ENCODE results near the gene APP.

Gene APP

GRCh38 chr21:26171258-26172100 is 909 bp upstream of the APP start:
- Mint-ChIP-seq H3K4me1 (peaks cover 18% of the 10 kb centered on the region), H3K36me3 (ENCODE audit: low read depth) (peaks cover 8% of the 10 kb centered on the region), H3K9me3 (no peaks in the 10 kb centered on the region), H3K27ac (no peak overlapping the region), H3K27me3 (peaks cover 16% of the 10 kb centered on the region), H3K4me3 (peak overlapping the region; percentile 87)
- DNase-seq (no peak), ATAC-seq (no peak)

GRCh38 chr21:26169611-26170470 is 729 bp downstream of the APP start:
- ATAC-seq = peak; percentile 29
- Mint-ChIP-seq H3K4me1 (peaks cover 18% of the 10 kb centered on the region), H3K36me3 (ENCODE audit: low read depth) (peaks cover 8% of the 10 kb centered on the region), H3K27ac (peak overlapping the region; percentile 54), H3K27me3 (peaks cover 16% of the 10 kb centered on the region), H3K4me3 (peak overlapping the region; percentile 87), H3K9me3 (no peaks in the 10 kb centered on the region)
- peak; percentile 51 for DNase-seq

- Mint-ChIP-seq H3K27me3 (peaks cover 16% of the 10 kb centered on the region), H3K4me1 (peaks cover 12% of the 10 kb centered on the region), H3K27ac (no peak overlapping the region), H3K36me3 (ENCODE audit: low read depth) (peaks cover 8% of the 10 kb centered on the region), H3K4me3 (peak overlapping the region; percentile 87), H3K9me3 (no peaks in the 10 kb centered on the region)
- ATAC-seq (peak; percentile 31), DNase-seq (peak; percentile 25)
These were observed 1.4 kb downstream of the APP start for GRCh38 chr21:26169061-26169610.

- H3K27ac Mint-ChIP-seq = no peak overlapping the region
These were observed 2.2 kb downstream of the APP start for GRCh38 chr21:26168371-26168770.

GRCh38 chr21:26167593-26167992 is 3.0 kb downstream of the APP start:
- H3K4me1 Mint-ChIP-seq = peaks cover 12% of the 10 kb centered on the region
- no peak for ATAC-seq

More at GRCh38 chr21:26168371-26168770, 2.2 kb downstream of the APP start:
- Mint-ChIP-seq H3K4me1 (peaks cover 12% of the 10 kb centered on the region), H3K4me3 (no peak overlapping the region), H3K36me3 (ENCODE audit: low read depth) (peaks cover 8% of the 10 kb centered on the region), H3K9me3 (no peaks in the 10 kb centered on the region), H3K27me3 (peaks cover 16% of the 10 kb centered on the region)
- DNase-seq = no peak
- ATAC-seq = no peak

GRCh38 chr21:26165331-26165730 is 5.2 kb downstream of the APP start:
- Mint-ChIP-seq H3K4me3 (no peak overlapping the region), H3K9me3 (no peaks in the 10 kb centered on the region), H3K27ac (no peak overlapping the region), H3K36me3 (ENCODE audit: low read depth) (peaks cover 8% of the 10 kb centered on the region), H3K27me3 (peaks cover 6% of the 10 kb centered on the region), H3K4me1 (peaks cover 5% of the 10 kb centered on the region)
- ATAC-seq = no peak
- no peak for DNase-seq

More at GRCh38 chr21:26167593-26167992, 3.0 kb downstream of the APP start:
- DNase-seq = no peak
- no peaks in the 10 kb centered on the region for H3K9me3 Mint-ChIP-seq
- H3K4me3 Mint-ChIP-seq = no peak overlapping the region
- peaks cover 8% of the 10 kb centered on the region for H3K36me3 Mint-ChIP-seq (ENCODE audit: low read depth)
- H3K27ac Mint-ChIP-seq = no peak overlapping the region
- H3K27me3 Mint-ChIP-seq = peaks cover 16% of the 10 kb centered on the region

GRCh38 chr21:26164311-26164710 is 6.3 kb downstream of the APP start:
- ATAC-seq = no peak
- no peak for DNase-seq
- no peak overlapping the region for H3K4me3 Mint-ChIP-seq
- H3K27me3 Mint-ChIP-seq = peaks cover 6% of the 10 kb centered on the region
- H3K36me3 Mint-ChIP-seq (ENCODE audit: low read depth) = peaks cover 8% of the 10 kb centered on the region
- H3K4me1 Mint-ChIP-seq = peaks cover 5% of the 10 kb centered on the region
- no peak overlapping the region for H3K27ac Mint-ChIP-seq
- H3K9me3 Mint-ChIP-seq = no peaks in the 10 kb centered on the region

- Mint-ChIP-seq H3K9me3 (no peaks in the 10 kb centered on the region), H3K27ac (no peak overlapping the region)
- ATAC-seq = no peak
These were observed 8.5 kb downstream of the APP start for GRCh38 chr21:26162081-26162480.

GRCh38 chr21:26159869-26160268 is 10.7 kb downstream of the APP start:
- ATAC-seq (no peak), DNase-seq (no peak)
- Mint-ChIP-seq H3K4me1 (peaks cover 8% of the 10 kb centered on the region), H3K36me3 (ENCODE audit: low read depth) (no peaks in the 10 kb centered on the region), H3K4me3 (no peak overlapping the region), H3K27me3 (no peaks in the 10 kb centered on the region), H3K27ac (no peak overlapping the region), H3K9me3 (no peaks in the 10 kb centered on the region)

More at GRCh38 chr21:26162081-26162480, 8.5 kb downstream of the APP start:
- no peak for DNase-seq
- Mint-ChIP-seq H3K27me3 (no peaks in the 10 kb centered on the region), H3K4me3 (no peak overlapping the region), H3K4me1 (peaks cover 8% of the 10 kb centered on the region), H3K36me3 (ENCODE audit: low read depth) (no peaks in the 10 kb centered on the region)

GRCh38 chr21:26157801-26158200 is 12.8 kb downstream of the APP start:
- no peaks in the 10 kb centered on the region for H3K9me3 Mint-ChIP-seq
- no peak overlapping the region for H3K4me3 Mint-ChIP-seq
- no peak for ATAC-seq
- H3K27me3 Mint-ChIP-seq = no peaks in the 10 kb centered on the region
- no peak overlapping the region for H3K27ac Mint-ChIP-seq
- no peak for DNase-seq
- peaks cover 8% of the 10 kb centered on the region for H3K4me1 Mint-ChIP-seq
- peaks cover under 1% of the 10 kb centered on the region for H3K36me3 Mint-ChIP-seq (ENCODE audit: low read depth)

- no peaks in the 10 kb centered on the region for H3K27me3 Mint-ChIP-seq
- H3K4me3 Mint-ChIP-seq = no peak overlapping the region
- no peak for DNase-seq
- H3K36me3 Mint-ChIP-seq (ENCODE audit: low read depth) = peaks cover 4% of the 10 kb centered on the region
- peaks cover 8% of the 10 kb centered on the region for H3K4me1 Mint-ChIP-seq
- no peak for ATAC-seq
- H3K27ac Mint-ChIP-seq = no peak overlapping the region
- no peaks in the 10 kb centered on the region for H3K9me3 Mint-ChIP-seq
These were observed 15.8 kb downstream of the APP start for GRCh38 chr21:26154753-26155152.

- ATAC-seq = no peak
- H3K27ac Mint-ChIP-seq = no peak overlapping the region
- DNase-seq = no peak
These were observed 16.8 kb downstream of the APP start for GRCh38 chr21:26153758-26154157.

GRCh38 chr21:26148840-26149354 is 21.7 kb downstream of the APP start:
- Mint-ChIP-seq H3K36me3 (ENCODE audit: low read depth) (peaks cover 12% of the 10 kb centered on the region), H3K27me3 (no peaks in the 10 kb centered on the region), H3K4me3 (no peak overlapping the region), H3K27ac (no peak overlapping the region), H3K9me3 (no peaks in the 10 kb centered on the region), H3K4me1 (peaks cover 15% of the 10 kb centered on the region)
- ATAC-seq (no peak), DNase-seq (no peak)

More at GRCh38 chr21:26153758-26154157, 16.8 kb downstream of the APP start:
- Mint-ChIP-seq H3K4me1 (peaks cover 11% of the 10 kb centered on the region), H3K36me3 (ENCODE audit: low read depth) (peaks cover 5% of the 10 kb centered on the region), H3K9me3 (no peaks in the 10 kb centered on the region), H3K27me3 (no peaks in the 10 kb centered on the region), H3K4me3 (no peak overlapping the region)

- Mint-ChIP-seq H3K4me3 (no peak overlapping the region), H3K9me3 (no peaks in the 10 kb centered on the region), H3K27ac (no peak overlapping the region), H3K4me1 (peaks cover 15% of the 10 kb centered on the region), H3K27me3 (no peaks in the 10 kb centered on the region), H3K36me3 (ENCODE audit: low read depth) (peaks cover 14% of the 10 kb centered on the region)
- ATAC-seq = no peak
- no peak for DNase-seq
These were observed 22.3 kb downstream of the APP start for GRCh38 chr21:26148071-26148839.
